HepG2 (cell line): ENCODE data around the gene M1AP. TPM values are rescaled to one million over a fixed set of nuclear protein-coding genes. Genes with fewer than 3 reads are reported as not detected.

Experiments
- ATAC-seq: fragments of 200-7000 bp; cut with Tn5 transposase; 3 replicates; pipeline ENCODE4 v1.9.1; 2020; ENCODE audit warnings: mild to moderate bottlenecking, moderate library complexity
- BruUV-seq: library from RNA; stranded (reverse); fragments of 400-500 nt; replicated peaks from 2 replicates; lab custom pipeline; 2021; lab: Mats Ljungman, UMichigan
- CTCF ChIA-PET: fragments of 300-600 bp; formaldehyde crosslinking; extraction: SDS; loops from one replicate; lab custom pipeline; 2021; ENCODE audit warnings: low total read pairs, inconsistent platforms, low intra/inter-chr PET ratio; lab: Yijun Ruan, JAX
- POLR2A ChIA-PET: fragments of 350-600 bp; sonication (Branson Sonifier 250); formaldehyde crosslinking; loops from one replicate; lab custom pipeline; 2020; ENCODE audit warnings: antibody characterized with exemption, inconsistent platforms; lab: Yijun Ruan, JAX
- DNase-seq: peaks from one replicate; pipeline ENCODE4 v3.0.0-alpha.2; 2015; ENCODE audit warnings: low spot score
- FAIRE-seq: peaks from 3 replicates; lab custom pipeline; 2011; peaks lifted over from hg19 to GRCh38; lab: Jason Lieb, UNC
- H2AFZ ChIP-seq: one replicate; pipeline ENCODE4 v1.6.1; 2011; ENCODE audit warnings: low read length, inconsistent platforms
- H3K27ac ChIP-seq: fragments of 300-600 bp; 3 replicates; pipeline ENCODE4 v1.8.0; 2011; ENCODE audit warnings: mixed run types, mild to moderate bottlenecking, mixed read lengths, low read length, inconsistent platforms; ENCODE audit not compliant: insufficient read depth; ENCODE audit errors: extremely low read length
- H3K27me3 ChIP-seq, 2 experiments: fragments of 200-600 bp in 1 of 2; 2 replicates in 1 of 2; 3 replicates in 1 of 2; pipeline versions ENCODE4 v1.6.0 to v1.8.0; 2011; ENCODE audit warnings: low read length in 2 of 2, mild to moderate bottlenecking in 2 of 2, moderate library complexity in 2 of 2, inconsistent platforms in 1 of 2; ENCODE audit not compliant: insufficient read depth in 2 of 2, control insufficient read depth in 1 of 2
- H3K36me3 ChIP-seq, 2 experiments: fragments of 200-600 bp in 1 of 2; replicated peaks in 1 of 2; 2 replicates in 1 of 2; 3 replicates in 1 of 2; pipeline versions ENCODE4 v1.5.1 to v1.8.0; 2011; ENCODE audit warnings: low read length in 2 of 2, inconsistent platforms in 1 of 2; ENCODE audit not compliant: insufficient read depth in 2 of 2, control insufficient read depth in 1 of 2
- H3K4me1 ChIP-seq: 2 replicates; pipeline ENCODE4 v1.5.1; 2012; ENCODE audit warnings: low read length, inconsistent platforms; ENCODE audit not compliant: insufficient read depth
- H3K4me2 ChIP-seq: 2 replicates; pipeline ENCODE4 v1.6.0; 2011; ENCODE audit warnings: low read depth, low read length, inconsistent platforms
- H3K4me3 ChIP-seq, 3 experiments: fragments of 200-600 bp in 1 of 3; sonication (generic), shearing (Covaris generic) in 1 of 3; replicated peaks in 1 of 3; 2 replicates each; pipeline ENCODE4 v1.5.1; 2011 to 2016; ENCODE audit warnings: low read length in 3 of 3, inconsistent platforms in 2 of 3, low read depth in 2 of 3, mild to moderate bottlenecking in 2 of 3, control low read depth in 1 of 3, mixed read lengths in 1 of 3; ENCODE audit not compliant: insufficient read depth in 1 of 3
- H3K79me2 ChIP-seq: one replicate; pipeline ENCODE4 v1.6.1; 2011; ENCODE audit warnings: low read length, inconsistent platforms; ENCODE audit not compliant: insufficient read depth
- H3K9ac ChIP-seq: 2 replicates; pipeline ENCODE4 v1.6.0; 2011; ENCODE audit warnings: mild to moderate bottlenecking, low read depth, low read length, inconsistent platforms; ENCODE audit not compliant: insufficient read depth
- H3K9me3 ChIP-seq: 2 replicates; pipeline ENCODE4 v1.5.1; 2012; ENCODE audit warnings: mild to moderate bottlenecking, low read length
- H4K20me1 ChIP-seq: 2 replicates; pipeline ENCODE4 v1.6.0; 2011; ENCODE audit warnings: inconsistent platforms, mild to moderate bottlenecking, low read length, moderate library complexity; ENCODE audit not compliant: insufficient read depth
- AKAP8 ChIP-seq: sonication (generic); formaldehyde crosslinking; IDR thresholded peaks from 2 replicates; pipeline ENCODE4 v1.5.1; 2020; ENCODE audit warnings: mild to moderate bottlenecking, missing genetic modification reagents
- ASH2L ChIP-seq: fragments of 300-600, 200-600 bp; sonication (generic); IDR thresholded peaks from 2 replicates; pipeline ENCODE4 v1.7.0; 2017; ENCODE audit warnings: low read depth, mild to moderate bottlenecking, moderate library complexity, mixed read lengths, low read length; ENCODE audit not compliant: insufficient read length
- DMAP1 ChIP-seq: IDR thresholded peaks from 2 replicates; pipeline ENCODE4 v1.6.1; 2016
- EED ChIP-seq: sonication (generic); formaldehyde crosslinking; IDR thresholded peaks from 2 replicates; pipeline ENCODE4 v1.5.0; 2020; ENCODE audit warnings: mild to moderate bottlenecking, missing genetic modification reagents
- EP300 ChIP-seq, 3 experiments: sonication (generic) in 1 of 3; formaldehyde crosslinking in 1 of 3; IDR thresholded peaks; 2 replicates each; pipeline versions ENCODE4 v1.5.1 to v1.6.1; 2011 to 2020; ENCODE audit warnings: low read depth in 2 of 3, low read length in 2 of 3, borderline replicate concordance in 1 of 3, improper control_type of control experiment in 1 of 3, mild to moderate bottlenecking in 1 of 3, missing genetic modification reagents in 1 of 3, moderate library complexity in 1 of 3
- ESRRA ChIP-seq: sonication (generic); formaldehyde crosslinking; IDR thresholded peaks from 2 replicates; pipeline ENCODE4 v1.5.1; 2020; ENCODE audit warnings: mild to moderate bottlenecking, low read depth, missing genetic modification reagents
- MTA3 ChIP-seq: sonication (generic); formaldehyde crosslinking; IDR thresholded peaks from 2 replicates; pipeline ENCODE4 v1.4.0; 2020; ENCODE audit warnings: missing genetic modification reagents
- NRL ChIP-seq: sonication (generic); formaldehyde crosslinking; IDR thresholded peaks from 2 replicates; pipeline ENCODE4 v1.5.0; 2020; ENCODE audit warnings: missing genetic modification reagents, mild to moderate bottlenecking, moderate library complexity, borderline replicate concordance
- REL ChIP-seq: sonication (generic); formaldehyde crosslinking; conservative IDR thresholded peaks from 2 replicates; pipeline ENCODE4 v1.8.0; 2022; ENCODE audit warnings: mild to moderate bottlenecking, missing genetic modification reagents, moderate library complexity
- TARDBP ChIP-seq: sonication (generic); formaldehyde crosslinking; IDR thresholded peaks from 2 replicates; pipeline ENCODE4 v1.8.0; 2022; ENCODE audit warnings: mild to moderate bottlenecking, missing genetic modification reagents
- TGIF2 ChIP-seq: IDR thresholded peaks from 2 replicates; pipeline ENCODE4 v1.6.1; 2016; ENCODE audit warnings: control low read depth, missing compliant biosample characterization
- ZBTB7A ChIP-seq: sonication (generic); formaldehyde crosslinking; IDR thresholded peaks from 2 replicates; pipeline ENCODE4 v1.8.0; 2022; ENCODE audit warnings: mild to moderate bottlenecking, missing genetic modification reagents
- ZFP36L1 ChIP-seq: sonication (generic); formaldehyde crosslinking; IDR thresholded peaks from 2 replicates; pipeline ENCODE4 v1.8.0; 2022; ENCODE audit warnings: mild to moderate bottlenecking, missing genetic modification reagents, moderate library complexity
- ZKSCAN5 ChIP-seq: sonication (generic); formaldehyde crosslinking; IDR thresholded peaks from 2 replicates; pipeline ENCODE4 v1.5.1; 2020; ENCODE audit warnings: mild to moderate bottlenecking, missing genetic modification reagents
- ZMYM3 ChIP-seq: sonication (generic); formaldehyde crosslinking; IDR thresholded peaks from 2 replicates; pipeline ENCODE4 v1.5.1; 2020; ENCODE audit warnings: mild to moderate bottlenecking, missing genetic modification reagents
- ZNF550 ChIP-seq: sonication (generic); formaldehyde crosslinking; IDR thresholded peaks from 2 replicates; pipeline ENCODE4 v1.4.0; 2020; ENCODE audit warnings: mild to moderate bottlenecking, missing genetic modification reagents, borderline replicate concordance
- ZNF577 ChIP-seq: sonication (generic); formaldehyde crosslinking; IDR thresholded peaks from 2 replicates; pipeline ENCODE4 v1.4.0; 2020; ENCODE audit warnings: mild to moderate bottlenecking, low read depth, missing genetic modification reagents, borderline replicate concordance
- ZNF615 ChIP-seq: sonication (generic); formaldehyde crosslinking; IDR thresholded peaks from 2 replicates; pipeline ENCODE4 v1.5.0; 2020; ENCODE audit warnings: mild to moderate bottlenecking, missing genetic modification reagents, borderline replicate concordance
- ZNF749 ChIP-seq: sonication (generic); formaldehyde crosslinking; IDR thresholded peaks from 2 replicates; pipeline ENCODE4 v1.8.0; 2022; ENCODE audit warnings: mild to moderate bottlenecking, missing genetic modification reagents, moderate library complexity, borderline replicate concordance
- ZNF792 ChIP-seq: IDR thresholded peaks from 2 replicates; pipeline ENCODE4 v1.6.1; 2016
- WGBS: methylation state at CpG from one replicate; pipeline ENCODE4 v1.1.6; 2017; ENCODE audit warnings: low lambda C conversion rate; 5-methylcytosine and 5-hydroxymethylcytosine counted together
- in situ Hi-C: cut with HindIII; loops from 2 replicates; pipeline ENCODE4 v1.10.0; 2017; ENCODE audit warnings: low pct_unique_long_range_greater_than_20kb; ENCODE audit not compliant: extremely low pct_ligation_motif_present
- intact Hi-C: fragments of 100-400 bp; cut with micrococcal nuclease; formaldehyde crosslinking; loops from one replicate; pipeline ENCODE4 v1.10.0; 2022; ENCODE audit not compliant: unreplicated experiment
- polyA plus RNA-seq, 8 experiments: library from polyadenylated mRNA; depleted of rRNA in 3 of 8; stranded (reverse) in 7 of 8; unstranded in 1 of 8; fragments of >200 nt; fragmentation: Illumina TruSeq in 4 of 8; extraction: Trizol in 4 of 8; gene quantifications; 2 replicates each; pipeline versions ENCODE4 v1.2.1 to v1.2.3, GENCODE V29; 2011 to 2016; ENCODE audit warnings: low read depth in 4 of 8, missing spikeins in 1 of 8, mixed read lengths in 1 of 8; ENCODE audit not compliant: insufficient read depth in 1 of 8
- total RNA-seq, 5 experiments: library from RNA; depleted of rRNA; stranded (reverse); fragments of >200 nt; fragmentation: Illumina TruSeq; extraction: Trizol; gene quantifications; 2 replicates each; pipeline ENCODE4 v1.2.3, GENCODE V29; 2016; ENCODE audit warnings: low read depth in 1 of 5
- TF ChIP-seq, protein P1 (sequence below): sonication (generic); formaldehyde crosslinking; IDR thresholded peaks from 2 replicates; pipeline ENCODE4 v1.5.0; 2020; ENCODE audit warnings: mild to moderate bottlenecking, missing genetic modification reagents, borderline replicate concordance
- TF ChIP-seq, protein P2 (sequence below): sonication (generic); formaldehyde crosslinking; IDR thresholded peaks from 2 replicates; pipeline ENCODE4 v1.4.0; 2020; ENCODE audit warnings: missing genetic modification reagents; ENCODE audit errors: not compliant biosample characterization

The M1AP gene
- total and polyA plus RNA-seq, 2 of the 13 experiments (the other 11 are each of a cell fraction or from before 2014, with no cell fraction given): not detected

DNA sequence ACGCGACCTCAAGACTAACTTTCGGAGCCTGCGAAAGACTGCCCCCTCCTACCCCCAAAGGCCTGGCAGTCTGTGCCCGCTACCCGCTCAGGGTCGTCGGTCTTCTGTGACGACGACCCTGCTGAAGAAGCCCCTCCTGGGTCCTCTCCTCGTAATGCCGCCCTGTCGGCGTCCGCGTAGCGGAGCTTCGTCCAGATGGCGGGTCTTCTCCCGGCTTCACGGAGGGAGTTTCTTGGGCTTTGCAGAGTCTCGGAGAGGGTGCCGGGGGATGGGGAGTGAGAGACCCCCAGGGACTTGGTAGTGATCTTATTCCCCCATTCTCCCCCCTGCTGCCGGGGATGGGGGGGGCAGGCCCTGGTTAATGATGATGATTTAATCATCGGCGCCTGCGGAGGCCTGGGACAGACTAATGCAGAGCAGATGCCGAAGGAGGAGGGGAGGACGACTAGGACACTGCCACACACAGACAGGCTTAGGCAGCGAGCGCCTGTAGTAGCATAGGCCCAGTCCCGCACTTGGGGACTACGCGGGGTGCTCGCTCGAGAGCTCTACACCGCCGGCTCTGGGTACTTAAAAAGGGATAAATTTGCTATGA is 140.1 kb downstream of the M1AP start:
- peaks cover 38% of the 10 kb centered on the region for H3K79me2 ChIP-seq
- intact Hi-C loops: loop anchor here (1.0 to 2.0 kb wide), 3 partner anchors 21 to 79 kb away; partner anchors contain the start of genes AUP1, HTRA2 and TTC31
- no peak overlapping the region for H2AFZ ChIP-seq
- H3K4me1 ChIP-seq: peaks cover 79% of the 10 kb centered on the region
- peak overlapping the region; percentile 79 to 97 (median 95) for H3K4me3 ChIP-seq
- no peak for FAIRE-seq
- CTCF ChIA-PET: interaction anchor here (1.6 to 1.7 kb wide), 2 partner anchors 24 to 25 kb away, joined by 8 to 10 read pairs; partner anchors contain the start of genes CCDC142 and TTC31
- H3K9ac ChIP-seq: peak overlapping the region; percentile 94
- ATAC-seq: peak; percentile 59
- DNase-seq: no peak
- H3K9me3 ChIP-seq: no peaks in the 10 kb centered on the region
- in situ Hi-C loops: no loop called here
- POLR2A ChIA-PET: interaction anchor here (0.8 to 16.5 kb wide), 10 partner anchors 9 to 79 kb away, joined by 3 to 795 read pairs (median 6); partner anchors contain the start of genes AUP1, CCDC142, DQX1 and HTRA2
- peak overlapping the region; percentile 95 for H3K27ac ChIP-seq
- H4K20me1 ChIP-seq: no peaks in the 10 kb centered on the region
- no TSS peak for BruUV-seq
- no peaks in the 10 kb centered on the region; a peak in 1 of 5 replicates for H3K27me3 ChIP-seq
- H3K4me2 ChIP-seq: peak overlapping the region; percentile 98
- H3K36me3 ChIP-seq: no peaks in the 10 kb centered on the region; a peak in 3 of 5 replicates
- WGBS: under 1% methylated on average over 38 of the region's 38 CpGs
- TF ChIP-seq AKAP8 (CRISPR knock-in tag) (no peak), REL (CRISPR knock-in tag) (no peak), ASH2L (peak; percentile 40), ZNF577 (no peak), DMAP1 (no peak), ZNF615 (CRISPR knock-in tag) (no peak), EED (CRISPR knock-in tag) (peak; percentile 26; the same call in 1 of the 2 replicates), ZKSCAN5 (CRISPR knock-in tag) (no peak), ZNF792 (CRISPR knock-in tag) (no peak), EP300 (IDR thresholded peaks at IDR 0.05; ENCODE audit: low read depth in 2 of 2, low read length in 2 of 2) (no peak), EP300 (CRISPR knock-in tag; IDR thresholded peaks at IDR 0.05; ENCODE audit: borderline replicate concordance) (no peak), MTA3 (CRISPR knock-in tag) (no peak), ZNF550 (no peak), TGIF2 (CRISPR knock-in tag) (no peak), ZFP36L1 (peak; percentile 31), ZBTB7A (CRISPR knock-in tag) (peak; percentile 45; the same call in 1 of the 2 replicates), ZMYM3 (peak; percentile 74; the same call in 1 of the 2 replicates), NRL (no peak), TARDBP (CRISPR knock-in tag) (0 out of 2 replicates have a peak, but pooled peaks have one; percentile 7), ESRRA (CRISPR knock-in tag) (0 out of 2 replicates have a peak, but pooled peaks have one; percentile 43), ZNF749 (no peak)
- TF ChIP-seq, protein P1, sequence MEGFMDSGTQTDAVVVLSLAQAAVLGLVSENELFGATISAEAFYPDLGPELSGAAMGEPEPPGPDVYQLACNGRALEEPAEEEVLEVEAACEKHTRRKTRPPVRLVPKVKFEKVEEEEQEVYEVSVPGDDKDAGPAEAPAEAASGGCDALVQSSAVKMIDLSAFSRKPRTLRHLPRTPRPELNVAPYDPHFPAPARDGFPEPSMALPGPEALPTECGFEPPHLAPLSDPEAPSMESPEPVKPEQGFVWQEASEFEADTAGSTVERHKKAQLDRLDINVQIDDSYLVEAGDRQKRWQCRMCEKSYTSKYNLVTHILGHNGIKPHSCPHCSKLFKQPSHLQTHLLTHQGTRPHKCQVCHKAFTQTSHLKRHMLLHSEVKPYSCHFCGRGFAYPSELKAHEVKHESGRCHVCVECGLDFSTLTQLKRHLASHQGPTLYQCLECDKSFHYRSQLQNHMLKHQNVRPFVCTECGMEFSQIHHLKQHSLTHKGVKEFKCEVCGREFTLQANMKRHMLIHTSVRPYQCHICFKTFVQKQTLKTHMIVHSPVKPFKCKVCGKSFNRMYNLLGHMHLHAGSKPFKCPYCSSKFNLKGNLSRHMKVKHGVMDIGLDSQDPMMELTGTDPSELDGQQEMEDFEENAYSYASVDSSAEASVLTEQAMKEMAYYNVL (CRISPR knock-in tag): 0 out of 2 replicates have a peak, but pooled peaks have one; percentile 37
- TF ChIP-seq, protein P2, sequence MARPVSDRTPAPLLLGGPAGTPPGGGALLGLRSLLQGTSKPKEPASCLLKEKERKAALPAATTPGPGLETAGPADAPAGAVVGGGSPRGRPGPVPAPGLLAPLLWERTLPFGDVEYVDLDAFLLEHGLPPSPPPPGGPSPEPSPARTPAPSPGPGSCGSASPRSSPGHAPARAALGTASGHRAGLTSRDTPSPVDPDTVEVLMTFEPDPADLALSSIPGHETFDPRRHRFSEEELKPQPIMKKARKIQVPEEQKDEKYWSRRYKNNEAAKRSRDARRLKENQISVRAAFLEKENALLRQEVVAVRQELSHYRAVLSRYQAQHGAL (CRISPR knock-in tag): no peak
